ENCODE results near the gene FUT2.

The FUT2 gene

DNA sequence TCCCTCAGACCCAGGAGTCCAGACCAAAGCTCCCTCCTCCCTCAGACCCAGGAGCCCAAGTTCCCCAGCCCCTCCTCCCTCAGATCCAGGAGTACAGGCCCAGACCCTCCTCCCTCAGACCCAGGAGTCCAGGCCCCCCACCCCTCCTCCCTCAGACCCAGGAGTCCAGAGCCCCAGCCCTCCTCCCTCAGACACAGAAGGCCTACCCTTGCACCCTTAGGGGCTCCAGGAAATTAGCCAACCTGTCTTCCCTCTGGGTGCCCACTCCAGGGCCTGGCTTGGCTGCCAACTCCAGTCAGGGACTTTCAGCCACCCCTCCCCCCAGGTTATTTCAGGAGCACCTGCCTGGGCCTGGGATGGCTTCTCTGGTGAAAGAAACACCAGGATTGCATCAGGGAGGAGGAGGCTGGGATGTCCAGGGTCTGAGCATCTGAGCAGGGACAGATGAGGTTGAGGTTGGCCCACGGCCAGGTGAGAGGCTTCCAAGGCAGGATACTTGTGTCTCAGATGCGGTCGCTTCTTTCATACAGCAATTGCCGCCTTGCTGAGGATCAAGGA, 59.4 kb downstream of the FUT2 start, which contains the start of gene FGF21:
FGF21 (plus strand) TSS at position 441 of the 558 bp plus-strand sequence. CDS start 713 bp downstream, outside the sequence.
- TF ChIP-seq, protein P1, sequence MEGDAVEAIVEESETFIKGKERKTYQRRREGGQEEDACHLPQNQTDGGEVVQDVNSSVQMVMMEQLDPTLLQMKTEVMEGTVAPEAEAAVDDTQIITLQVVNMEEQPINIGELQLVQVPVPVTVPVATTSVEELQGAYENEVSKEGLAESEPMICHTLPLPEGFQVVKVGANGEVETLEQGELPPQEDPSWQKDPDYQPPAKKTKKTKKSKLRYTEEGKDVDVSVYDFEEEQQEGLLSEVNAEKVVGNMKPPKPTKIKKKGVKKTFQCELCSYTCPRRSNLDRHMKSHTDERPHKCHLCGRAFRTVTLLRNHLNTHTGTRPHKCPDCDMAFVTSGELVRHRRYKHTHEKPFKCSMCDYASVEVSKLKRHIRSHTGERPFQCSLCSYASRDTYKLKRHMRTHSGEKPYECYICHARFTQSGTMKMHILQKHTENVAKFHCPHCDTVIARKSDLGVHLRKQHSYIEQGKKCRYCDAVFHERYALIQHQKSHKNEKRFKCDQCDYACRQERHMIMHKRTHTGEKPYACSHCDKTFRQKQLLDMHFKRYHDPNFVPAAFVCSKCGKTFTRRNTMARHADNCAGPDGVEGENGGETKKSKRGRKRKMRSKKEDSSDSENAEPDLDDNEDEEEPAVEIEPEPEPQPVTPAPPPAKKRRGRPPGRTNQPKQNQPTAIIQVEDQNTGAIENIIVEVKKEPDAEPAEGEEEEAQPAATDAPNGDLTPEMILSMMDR (IDR thresholded peaks at IDR 0.05; ENCODE audit: insufficient read depth, low read depth, low read length, missing control alignments), result no peak
- no peak for DNase-seq (ENCODE audit: low read depth)
- H3K4me3 ChIP-seq (ENCODE audit: low read length), result no peak within 1 kb of the TSS

All from epithelial cell of esophagus (primary cell).